ENCODE results near the gene INTS2.
"Not testable (repeated sequence)": the region's sequence is repeated elsewhere in the genome, so short reads cannot be mapped to it uniquely, and the experiment has no call there.

Gene INTS2

GRCh38 chr17:61904094-61904710 is 23.6 kb downstream of the INTS2 start:
- in situ Hi-C loops (cut with HindIII; ENCODE audit: low pct_ligation_motif_present, low sequenced_read_pairs), result no loop called here
- no peak for DNase-seq
- Histone ChIP-seq H3K27ac (no peak overlapping the region), H3K36me3 (replicated peaks) (peaks cover 14% of the 10 kb centered on the region), H3K4me3 (ENCODE audit: low read depth, low read length) (no peak overlapping the region), H3K27me3 (replicated peaks) (no peaks in the 10 kb centered on the region)
- no peak for TF ChIP-seq CTCF (IDR thresholded peaks at IDR 0.05; ENCODE audit: low read depth, low read length, missing control alignments)

- no peak for TF ChIP-seq CTCF (IDR thresholded peaks at IDR 0.05; ENCODE audit: low read depth, low read length, missing control alignments)
- Histone ChIP-seq H3K27ac (no peak overlapping the region), H3K36me3 (replicated peaks) (peaks cover 14% of the 10 kb centered on the region), H3K27me3 (replicated peaks) (no peaks in the 10 kb centered on the region), H3K4me3 (ENCODE audit: low read depth, low read length) (no peak overlapping the region)
- no peak for DNase-seq
- in situ Hi-C loops (cut with HindIII; ENCODE audit: low pct_ligation_motif_present, low sequenced_read_pairs), result no loop called here
Observed at GRCh38 chr17:61903251-61903650, 24.5 kb downstream of the INTS2 start.

GRCh38 chr17:61897548-61898180 is 30.1 kb downstream of the INTS2 start:
- H3K27me3 ChIP-seq (replicated peaks), result no peaks in the 10 kb centered on the region
- no peak overlapping the region for H3K27ac ChIP-seq
- H3K36me3 ChIP-seq (replicated peaks), result peaks cover 2% of the 10 kb centered on the region
- no peak overlapping the region for H3K4me3 ChIP-seq (ENCODE audit: low read depth, low read length)
- TF ChIP-seq CTCF (IDR thresholded peaks at IDR 0.05; ENCODE audit: low read depth, low read length, missing control alignments), result no peak
- in situ Hi-C loops (cut with HindIII; ENCODE audit: low pct_ligation_motif_present, low sequenced_read_pairs), result no loop called here
- no peak for DNase-seq

GRCh38 chr17:61895391-61895790 is 32.4 kb downstream of the INTS2 start:
- TF ChIP-seq CTCF (IDR thresholded peaks at IDR 0.05; ENCODE audit: low read depth, low read length, missing control alignments), result no peak
- no peak overlapping the region for H3K27ac ChIP-seq
- no peak overlapping the region for H3K4me3 ChIP-seq (ENCODE audit: low read depth, low read length)
- DNase-seq, result no peak
- in situ Hi-C loops (cut with HindIII; ENCODE audit: low pct_ligation_motif_present, low sequenced_read_pairs), result no loop called here
- H3K36me3 ChIP-seq (replicated peaks), result peaks cover 2% of the 10 kb centered on the region
- no peaks in the 10 kb centered on the region for H3K27me3 ChIP-seq (replicated peaks)

- DNase-seq; in situ Hi-C loops (cut with HindIII; ENCODE audit: low pct_ligation_motif_present, low sequenced_read_pairs); H3K36me3 ChIP-seq (replicated peaks); H3K4me3 ChIP-seq (ENCODE audit: low read depth, low read length); H3K27me3 ChIP-seq (replicated peaks); H3K27ac ChIP-seq: not testable (repeated sequence)
Observed at GRCh38 chr17:61894310-61894709, 33.5 kb downstream of the INTS2 start.

- H3K4me3 ChIP-seq (ENCODE audit: low read depth, low read length); H3K27ac ChIP-seq; in situ Hi-C loops (cut with HindIII; ENCODE audit: low pct_ligation_motif_present, low sequenced_read_pairs); H3K36me3 ChIP-seq (replicated peaks); DNase-seq; H3K27me3 ChIP-seq (replicated peaks): not testable (repeated sequence)
Observed at GRCh38 chr17:61887733-61888132, 40.0 kb downstream of the INTS2 start.

- H3K4me3 ChIP-seq (ENCODE audit: low read depth, low read length); H3K27me3 ChIP-seq (replicated peaks); in situ Hi-C loops (cut with HindIII; ENCODE audit: low pct_ligation_motif_present, low sequenced_read_pairs); H3K27ac ChIP-seq: not testable (repeated sequence)
- H3K36me3 ChIP-seq (replicated peaks), result peaks cover 10% of the 10 kb centered on the region
- peak; percentile 53 for DNase-seq
Observed at GRCh38 chr17:61885865-61886264, 41.9 kb downstream of the INTS2 start.

Data from brain microvascular endothelial cell (primary cell).